K562 treated with DMSO at 1 percent for 24 hours (cell line): Measurements from ENCODE around the gene HOXC5. TPM values are rescaled to one million over a fixed set of nuclear protein-coding genes. Genes with fewer than 3 reads are reported as not detected.

Experiments used
- total RNA-seq: library from RNA; unstranded; fragments of 300-600 nt; gene quantifications from 2 replicates; pipeline ENCODE4 v1.2.3, GENCODE V29; 2022; ENCODE audit warnings: low read depth; ENCODE audit not compliant: insufficient read depth

HOXC5 gene
- total RNA-seq: not detected in 2 replicates

DNA sequence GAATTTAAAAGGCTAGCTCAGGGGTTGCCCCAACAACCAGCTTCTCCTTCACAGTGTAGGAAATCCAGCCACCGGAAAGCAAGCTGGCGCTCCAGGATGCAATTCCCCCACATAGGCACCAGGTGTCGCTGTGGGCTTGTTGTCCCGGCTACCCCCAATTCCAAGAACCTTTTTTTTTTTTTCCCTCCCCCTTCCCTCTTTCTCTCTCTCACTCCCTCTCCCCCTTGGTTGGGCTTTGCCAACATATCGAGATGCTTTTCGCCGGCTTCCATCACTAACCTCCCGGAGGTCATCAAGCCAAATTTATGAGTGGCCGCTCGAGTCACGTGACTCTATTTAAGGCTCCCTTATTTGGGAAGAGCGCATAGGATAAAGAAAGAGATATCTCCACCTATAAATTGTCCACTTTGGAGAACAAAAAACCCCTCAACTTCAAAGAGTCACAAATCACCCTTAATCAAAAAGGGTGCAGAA is at the start of gene HOXC5:
Gene HOXC5, plus strand, starts transcription at position 424 of the 474 bp plus-strand sequence. CDS start 73 bp downstream, outside the sequence.

DNA sequence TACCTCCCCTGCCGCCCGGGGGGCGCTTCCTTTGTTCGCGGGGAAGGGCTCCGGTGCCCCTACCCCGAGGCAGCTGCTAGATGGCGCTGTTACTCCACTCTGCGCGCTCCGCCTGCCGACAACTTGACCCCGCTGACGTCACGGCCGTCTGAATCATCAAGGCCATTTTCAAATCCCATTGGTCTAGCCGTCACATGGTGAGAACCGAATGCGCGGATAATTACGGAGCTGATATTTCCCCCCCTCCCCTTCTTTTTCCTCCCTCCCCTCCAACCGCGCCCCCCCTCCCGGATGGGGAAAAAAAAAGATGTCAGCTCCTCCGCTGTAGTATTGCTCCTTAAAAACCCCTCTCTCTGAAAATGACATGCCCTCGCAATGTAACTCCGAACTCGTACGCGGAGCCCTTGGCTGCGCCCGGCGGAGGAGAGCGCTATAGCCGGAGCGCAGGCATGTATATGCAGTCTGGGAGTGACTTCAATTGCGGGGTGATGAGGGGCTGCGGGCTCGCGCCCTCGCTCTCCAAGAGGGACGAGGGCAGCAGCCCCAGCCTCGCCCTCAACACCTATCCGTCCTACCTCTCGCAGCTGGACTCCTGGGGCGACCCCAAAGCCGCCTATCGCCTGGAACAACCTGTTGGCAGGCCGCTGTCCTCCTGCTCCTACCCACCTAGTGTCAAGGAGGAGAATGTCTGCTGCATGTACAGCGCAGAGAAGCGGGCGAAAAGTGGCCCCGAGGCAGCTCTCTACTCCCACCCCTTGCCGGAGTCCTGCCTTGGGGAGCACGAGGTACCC is 47.8 kb upstream of the HOXC5 start, which contains the start of gene HOXC10:
Gene HOXC10, plus strand, starts transcription at position 246 of the 791 bp plus-strand sequence. Its CDS starts 114 bp downstream, at position 360.

DNA sequence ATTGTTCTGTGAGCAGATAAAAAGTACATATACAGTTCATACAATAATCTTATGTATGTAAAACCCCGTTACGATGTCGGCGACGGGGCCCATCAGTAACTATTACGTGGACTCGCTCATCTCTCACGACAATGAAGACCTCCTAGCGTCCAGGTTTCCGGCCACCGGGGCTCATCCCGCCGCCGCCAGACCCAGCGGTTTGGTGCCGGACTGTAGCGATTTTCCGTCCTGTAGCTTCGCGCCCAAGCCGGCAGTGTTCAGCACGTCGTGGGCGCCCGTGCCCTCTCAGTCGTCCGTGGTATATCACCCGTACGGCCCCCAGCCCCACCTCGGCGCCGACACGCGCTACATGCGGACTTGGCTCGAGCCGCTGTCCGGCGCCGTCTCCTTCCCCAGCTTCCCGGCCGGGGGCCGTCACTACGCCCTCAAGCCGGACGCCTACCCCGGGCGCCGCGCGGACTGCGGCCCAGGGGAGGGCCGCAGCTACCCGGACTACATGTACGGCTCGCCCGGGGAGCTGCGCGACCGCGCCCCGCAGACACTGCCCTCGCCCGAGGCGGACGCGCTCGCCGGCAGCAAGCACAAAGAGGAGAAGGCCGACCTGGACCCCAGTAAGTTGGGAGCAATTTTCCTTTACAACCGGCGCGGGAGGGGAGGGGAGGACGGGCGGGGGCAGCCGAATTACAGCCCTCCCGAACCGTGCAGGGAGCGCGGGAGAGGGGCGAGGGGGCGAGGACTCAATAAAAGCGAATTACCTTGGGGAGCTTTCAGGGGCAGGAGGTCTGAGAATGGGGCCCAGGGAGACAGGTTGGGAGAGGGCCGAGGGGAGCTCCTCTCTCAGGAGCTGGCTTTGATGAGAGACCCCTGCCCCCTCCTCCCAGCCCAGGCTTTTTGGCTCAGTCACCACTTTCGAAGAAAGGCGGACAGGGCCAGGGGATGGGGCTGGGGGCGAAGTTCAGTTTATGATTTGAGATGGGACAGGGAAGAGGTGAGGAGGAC is 32.4 kb upstream of the HOXC5 start, which contains the start of gene HOXC9:
Gene HOXC9, plus strand, starts transcription at position 46 of the 999 bp plus-strand sequence. Its CDS starts 28 bp downstream, at position 74.

DNA sequence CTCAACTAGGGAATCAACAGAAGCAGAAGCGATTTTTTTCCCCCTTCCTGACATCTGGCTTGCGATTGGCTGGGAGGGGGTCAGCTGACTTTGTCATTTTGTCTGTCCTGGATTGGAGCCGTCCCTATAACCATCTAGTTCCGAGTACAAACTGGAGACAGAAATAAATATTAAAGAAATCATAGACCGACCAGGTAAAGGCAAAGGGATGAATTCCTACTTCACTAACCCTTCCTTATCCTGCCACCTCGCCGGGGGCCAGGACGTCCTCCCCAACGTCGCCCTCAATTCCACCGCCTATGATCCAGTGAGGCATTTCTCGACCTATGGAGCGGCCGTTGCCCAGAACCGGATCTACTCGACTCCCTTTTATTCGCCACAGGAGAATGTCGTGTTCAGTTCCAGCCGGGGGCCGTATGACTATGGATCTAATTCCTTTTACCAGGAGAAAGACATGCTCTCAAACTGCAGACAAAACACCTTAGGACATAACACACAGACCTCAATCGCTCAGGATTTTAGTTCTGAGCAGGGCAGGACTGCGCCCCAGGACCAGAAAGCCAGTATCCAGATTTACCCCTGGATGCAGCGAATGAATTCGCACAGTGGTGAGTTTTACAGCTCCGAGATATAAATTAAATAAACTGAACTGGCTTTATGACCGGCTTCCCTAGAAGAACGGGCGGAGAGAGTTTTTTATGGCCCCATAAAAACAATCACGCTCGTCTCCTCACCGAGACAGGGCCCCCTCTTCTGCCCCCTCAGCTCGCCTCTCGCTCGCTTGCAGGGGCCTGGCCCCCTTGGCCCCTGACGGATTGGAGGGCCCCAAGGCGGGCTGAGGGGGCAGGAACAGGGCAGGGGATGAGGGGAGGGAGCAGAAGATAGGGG is 4.3 kb upstream of the HOXC5 start, which contains the start of gene HOXC6:
Gene HOXC6, plus strand, starts transcription at position 127 of the 888 bp plus-strand sequence. Its CDS starts 82 bp downstream, at position 209.

DNA sequence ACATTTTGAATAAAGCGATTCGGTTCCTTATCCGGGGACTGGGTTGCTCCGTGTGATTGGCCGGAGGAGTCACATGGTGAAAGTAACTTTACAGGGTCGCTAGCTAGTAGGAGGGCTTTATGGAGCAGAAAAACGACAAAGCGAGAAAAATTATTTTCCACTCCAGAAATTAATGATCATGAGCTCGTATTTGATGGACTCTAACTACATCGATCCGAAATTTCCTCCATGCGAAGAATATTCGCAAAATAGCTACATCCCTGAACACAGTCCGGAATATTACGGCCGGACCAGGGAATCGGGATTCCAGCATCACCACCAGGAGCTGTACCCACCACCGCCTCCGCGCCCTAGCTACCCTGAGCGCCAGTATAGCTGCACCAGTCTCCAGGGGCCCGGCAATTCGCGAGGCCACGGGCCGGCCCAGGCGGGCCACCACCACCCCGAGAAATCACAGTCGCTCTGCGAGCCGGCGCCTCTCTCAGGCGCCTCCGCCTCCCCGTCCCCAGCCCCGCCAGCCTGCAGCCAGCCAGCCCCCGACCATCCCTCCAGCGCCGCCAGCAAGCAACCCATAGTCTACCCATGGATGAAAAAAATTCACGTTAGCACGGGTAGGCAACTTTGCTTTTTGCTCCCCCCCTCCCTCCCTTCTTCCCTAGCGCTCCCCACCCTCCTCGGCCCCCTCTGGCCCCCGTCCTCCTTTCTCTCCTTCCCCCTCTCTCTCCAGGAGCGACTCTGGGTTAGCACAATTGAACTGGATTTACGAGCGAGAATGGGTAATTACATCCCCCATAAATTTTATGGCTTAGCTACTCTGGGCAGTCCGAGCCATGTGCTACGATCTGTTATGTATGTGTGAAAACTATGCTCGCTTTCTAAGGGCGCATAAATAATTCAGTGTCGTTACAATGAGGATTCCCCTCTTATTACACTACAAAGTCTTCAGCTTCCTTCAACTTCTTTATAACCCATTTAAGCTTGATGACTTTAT is 21.2 kb downstream of the HOXC5 start, which contains the start of gene HOXC4:
Gene HOXC4, plus strand, starts transcription at position 85 of the 991 bp plus-strand sequence. Its CDS starts 88 bp downstream, at position 173.

Other genes with a start within 250 kb of the HOXC5 start
- gene HOXC13, start 94.2 kb upstream of the HOXC5 start, total RNA-seq: 2.3 and 2.4 TPM in 2 replicates
- 1.2 and 1.5 TPM in 2 replicates for gene HOXC12, start 78.1 kb upstream of the HOXC5 start, total RNA-seq
- gene HOXC11, start 59.9 kb upstream of the HOXC5 start, total RNA-seq: not detected in 2 replicates
- not detected in 2 replicates for gene HOTAIR, start 58.1 kb upstream of the HOXC5 start, total RNA-seq
- 0.61 and 4.7 TPM in 2 replicates for gene HOXC10, start 47.9 kb upstream of the HOXC5 start, total RNA-seq
- gene HOXC9, start 32.9 kb upstream of the HOXC5 start, total RNA-seq: 21.6 and 22.5 TPM in 2 replicates
- gene HOXC8, start 24.1 kb upstream of the HOXC5 start, total RNA-seq: 0.14 TPM in 1 of 2 replicates, not detected in the other
- 5.6 and 6.8 TPM in 2 replicates for gene HOXC6, start 4.6 kb upstream of the HOXC5 start, total RNA-seq
- gene HOXC4, start 20.8 kb downstream of the HOXC5 start, total RNA-seq: 0.54 and 2.0 TPM in 2 replicates
- 37.1 and 41.5 TPM in 2 replicates for gene SMUG1, start 155.9 kb downstream of the HOXC5 start, total RNA-seq
- gene CBX5, start 247.1 kb downstream of the HOXC5 start, total RNA-seq: 21.0 and 23.8 TPM in 2 replicates
- 1,484 and 1,568 TPM in 2 replicates for gene HNRNPA1, start 247.7 kb downstream of the HOXC5 start, total RNA-seq